ENCODE data around the gene RAC2.
A peak's percentile ranks its signal among the peaks of the same experiment; 100 is the strongest.

The RAC2 gene

DNA sequence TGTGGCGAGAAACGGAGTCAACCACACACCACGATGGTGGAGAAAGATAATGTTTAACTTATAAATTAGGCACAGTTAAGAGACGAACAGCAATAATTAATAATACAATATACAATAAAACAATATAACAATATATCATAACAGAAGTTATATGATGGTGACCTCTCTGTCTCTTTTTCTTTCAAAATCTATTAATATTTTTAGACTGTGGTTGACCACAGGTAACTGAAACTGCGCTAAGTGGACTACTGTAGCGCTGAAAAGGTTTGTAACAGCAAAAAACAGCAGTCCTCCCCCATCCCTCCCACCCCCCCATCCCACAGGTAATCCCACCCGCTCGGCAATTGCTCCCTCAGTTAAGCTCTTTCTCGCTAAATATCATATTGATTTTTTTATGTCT lies 28.2 kb downstream of the RAC2 start:
- no peak for DNase-seq

DNA sequence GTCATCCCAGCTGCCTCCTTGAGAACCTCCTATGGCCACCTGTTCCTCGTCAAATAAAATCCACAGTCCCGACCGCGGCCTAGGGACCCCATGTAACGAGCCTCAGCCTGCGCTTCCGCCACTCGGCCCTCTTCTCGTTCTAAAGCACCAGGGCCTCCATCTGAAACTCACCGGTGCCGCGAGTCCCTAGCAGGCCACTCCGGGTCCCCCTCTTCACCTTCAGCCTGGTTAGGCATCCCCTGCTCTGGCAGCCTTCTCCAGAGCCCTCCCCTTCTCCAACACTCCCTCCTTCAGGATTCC lies 29.4 kb downstream of the RAC2 start:
- no peak for DNase-seq

DNA sequence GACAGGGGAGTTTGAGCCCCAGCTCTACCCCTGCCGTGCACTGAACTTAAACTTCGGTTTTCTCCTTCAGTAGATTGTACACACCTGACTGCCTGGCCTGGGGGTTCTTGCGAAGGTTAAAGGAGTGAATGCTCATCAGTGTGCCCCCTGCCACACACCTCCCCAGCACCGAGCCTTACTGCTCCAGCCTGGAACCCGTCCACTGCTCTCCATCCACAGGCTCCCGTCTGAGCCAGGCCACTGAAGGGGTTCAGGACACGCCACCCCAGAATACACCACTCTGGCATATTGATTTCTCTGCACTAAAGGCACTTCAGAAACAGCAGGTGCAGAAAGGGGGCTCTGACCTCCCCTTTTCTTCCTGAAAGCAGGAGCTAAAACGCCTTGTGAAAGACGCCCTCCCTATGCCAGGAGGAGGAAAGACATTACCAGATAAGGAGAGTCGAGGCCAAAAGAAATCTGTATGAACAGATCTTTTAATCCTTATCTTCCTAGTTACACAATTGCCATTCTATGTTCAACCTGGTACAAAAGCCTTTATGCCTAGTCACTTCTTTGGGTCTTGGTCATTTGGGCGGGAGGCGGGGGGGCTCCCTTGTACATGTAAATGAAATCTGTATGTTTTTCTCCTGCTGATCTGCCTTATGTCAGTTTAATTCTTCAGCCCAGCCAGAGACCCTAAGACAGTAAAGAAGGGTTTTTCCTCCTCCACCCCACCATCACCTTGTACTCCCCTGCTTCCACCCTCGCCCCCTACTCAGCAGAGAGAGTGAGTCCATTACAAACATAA lies 29.9 kb downstream of the RAC2 start:
- no peak for DNase-seq

DNA sequence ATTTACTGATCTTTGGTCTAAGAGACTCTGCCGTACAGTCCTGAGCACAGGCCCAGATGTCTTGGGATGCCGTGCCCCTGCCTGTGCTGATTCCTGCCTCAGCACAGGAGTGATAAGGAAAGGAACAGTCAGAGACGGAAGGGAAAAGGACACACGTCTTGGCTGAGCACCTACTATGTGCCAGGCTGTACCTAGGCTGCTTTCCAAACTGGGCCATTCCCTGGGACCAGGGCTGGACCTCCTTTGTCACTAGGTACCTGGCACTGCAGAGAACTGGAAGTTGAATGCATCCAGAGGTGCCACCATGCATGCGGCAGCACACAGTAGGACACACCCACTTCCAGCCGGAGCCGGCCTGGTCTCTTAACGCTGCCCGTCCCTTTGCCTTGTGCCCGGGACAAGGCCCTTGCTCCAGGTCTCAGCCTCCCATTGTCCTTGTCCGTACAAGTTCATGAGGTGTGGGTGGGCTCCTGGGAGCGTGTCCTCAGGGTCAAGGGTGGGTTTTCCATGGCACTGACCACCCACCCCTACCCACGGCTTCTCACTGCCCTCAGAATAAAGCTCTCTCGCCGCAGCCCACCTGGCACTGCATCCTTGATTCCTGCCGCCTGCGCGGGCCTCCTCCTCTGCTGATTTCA lies 30.7 kb downstream of the RAC2 start:
- DNase-seq, result no peak

DNA sequence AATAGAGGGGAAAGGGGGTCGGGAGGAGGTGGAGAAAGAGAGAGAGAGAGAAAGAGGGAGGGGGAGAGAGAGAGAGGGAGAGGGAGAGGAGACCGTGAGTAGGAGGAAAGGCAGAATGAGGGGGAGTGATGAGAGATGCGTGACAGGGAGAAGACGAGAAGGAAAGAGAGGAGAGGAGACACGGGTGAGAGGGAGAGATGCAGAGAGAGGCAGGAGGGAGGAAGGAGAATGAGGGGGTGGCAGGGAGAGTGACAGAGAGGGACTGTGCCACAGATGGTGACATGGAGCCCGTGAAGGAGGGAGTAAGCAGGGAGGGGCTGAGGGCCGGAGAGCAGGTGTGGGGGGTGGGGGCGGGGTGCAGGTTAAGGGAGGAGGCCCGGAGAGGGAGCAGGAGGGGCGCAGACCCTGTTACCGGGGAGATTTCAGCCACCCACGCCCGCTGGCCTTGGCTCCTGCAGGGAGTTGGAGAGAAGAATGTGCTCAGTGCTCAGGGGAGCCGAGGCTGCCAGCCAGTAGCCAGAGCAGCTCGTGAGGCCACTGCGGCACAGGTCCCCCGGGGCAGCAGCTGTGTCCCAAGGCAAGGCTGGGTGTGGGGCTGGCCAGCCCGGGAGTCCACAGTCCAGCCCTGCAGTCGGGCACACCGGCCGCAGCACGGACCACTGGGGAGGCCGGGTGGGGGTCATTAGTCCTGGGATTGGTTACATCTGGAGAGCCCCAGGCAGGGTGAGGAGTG lies 31.7 kb downstream of the RAC2 start, which contains the start of gene SSTR3:
Gene SSTR3 (minus strand): TSS at position 304 of the 733 bp plus-strand sequence. CDS start 4,674 bp downstream, outside the sequence.
- DNase-seq, result peak; percentile 25

DNA sequence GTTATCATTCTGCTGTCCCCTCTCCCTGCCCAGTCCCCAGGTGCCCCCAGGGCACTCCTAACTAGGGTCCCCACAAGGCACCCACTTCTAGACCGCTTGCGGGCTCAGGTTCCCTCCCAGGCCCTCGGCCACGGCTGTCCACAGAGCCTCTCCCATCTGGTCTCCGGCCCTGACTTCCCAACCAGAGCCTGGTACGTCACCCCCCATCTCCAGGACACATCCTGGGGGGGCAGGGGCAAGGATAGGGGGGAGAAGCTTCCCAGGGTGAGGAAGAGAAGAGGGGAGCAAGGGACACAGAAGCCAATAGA lies 32.2 kb downstream of the RAC2 start:
- DNase-seq, result no peak

DNA sequence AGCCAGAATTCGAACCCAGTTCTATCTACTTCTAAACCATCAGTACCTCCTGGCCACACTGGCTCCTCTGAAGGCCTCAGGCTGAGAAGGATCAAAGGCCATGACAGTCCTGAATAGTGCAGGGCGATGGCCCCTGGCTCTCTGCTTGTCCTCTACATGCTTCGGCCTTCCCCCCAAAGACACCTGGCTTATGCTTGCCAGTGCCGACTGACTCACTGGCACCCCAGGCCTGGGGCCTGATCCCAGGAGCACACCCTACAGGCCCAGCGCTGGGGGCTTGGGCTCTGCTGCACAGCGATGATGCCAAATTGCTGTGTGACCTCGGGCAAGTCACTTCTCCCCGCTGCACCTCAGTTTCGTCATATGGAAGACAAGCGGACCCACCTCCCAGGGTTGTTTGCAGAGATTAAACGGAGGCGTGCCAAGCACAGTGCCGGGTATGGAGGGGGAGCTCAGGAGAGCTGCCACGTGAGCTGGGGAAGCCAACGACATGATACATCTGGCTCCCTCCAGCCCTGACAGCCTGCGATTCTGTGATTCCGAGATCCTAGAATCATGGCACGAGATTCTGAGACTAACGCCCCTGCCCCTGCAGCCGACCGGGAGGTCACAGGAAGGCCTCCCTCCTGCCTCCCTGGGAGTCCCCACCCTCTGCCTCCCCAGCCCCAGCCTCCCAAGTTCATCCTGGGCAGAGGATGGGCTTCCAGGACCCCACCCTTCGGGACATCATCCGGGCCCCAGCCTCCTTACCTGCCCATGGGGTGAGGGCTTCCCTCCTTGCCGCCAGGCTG lies 32.8 kb downstream of the RAC2 start:
- no peak for DNase-seq

DNA sequence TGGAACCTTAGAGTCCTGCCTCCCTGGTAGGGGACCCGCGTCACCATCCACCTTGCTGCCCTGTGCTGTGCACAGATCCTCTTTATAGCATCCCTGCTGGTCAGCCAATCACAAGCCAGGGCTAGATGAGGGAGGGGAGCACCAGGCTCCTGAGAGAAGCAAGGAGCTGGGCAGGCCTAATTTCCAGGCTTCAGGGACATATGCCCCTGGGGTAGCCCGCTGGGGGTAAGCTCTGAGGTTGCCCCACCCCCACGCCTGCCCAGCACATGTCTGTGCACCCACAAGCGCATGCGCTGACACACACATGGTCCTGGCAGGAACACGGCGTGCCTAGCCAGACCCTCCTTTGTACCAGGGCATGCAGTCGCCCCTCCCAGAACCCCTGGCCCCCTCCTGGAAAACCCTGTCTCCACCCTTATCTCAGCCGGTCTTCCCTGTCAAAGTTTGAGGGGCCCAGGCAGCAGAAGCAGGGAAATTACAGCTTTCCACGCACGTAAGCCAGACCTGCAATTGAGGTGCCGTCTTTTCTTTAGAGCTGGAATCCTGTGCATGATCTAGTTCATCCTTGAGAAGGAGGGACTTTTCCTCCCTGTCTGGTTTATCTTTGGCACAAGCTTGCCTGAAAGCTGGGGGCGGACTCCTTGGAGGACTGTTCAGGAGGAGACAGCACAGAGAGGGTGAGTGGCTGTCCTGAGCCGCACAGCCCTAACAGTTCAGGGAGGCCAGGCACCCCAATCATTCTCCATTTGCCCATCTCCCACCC lies 33.8 kb downstream of the RAC2 start:
- DNase-seq, result no peak

DNA sequence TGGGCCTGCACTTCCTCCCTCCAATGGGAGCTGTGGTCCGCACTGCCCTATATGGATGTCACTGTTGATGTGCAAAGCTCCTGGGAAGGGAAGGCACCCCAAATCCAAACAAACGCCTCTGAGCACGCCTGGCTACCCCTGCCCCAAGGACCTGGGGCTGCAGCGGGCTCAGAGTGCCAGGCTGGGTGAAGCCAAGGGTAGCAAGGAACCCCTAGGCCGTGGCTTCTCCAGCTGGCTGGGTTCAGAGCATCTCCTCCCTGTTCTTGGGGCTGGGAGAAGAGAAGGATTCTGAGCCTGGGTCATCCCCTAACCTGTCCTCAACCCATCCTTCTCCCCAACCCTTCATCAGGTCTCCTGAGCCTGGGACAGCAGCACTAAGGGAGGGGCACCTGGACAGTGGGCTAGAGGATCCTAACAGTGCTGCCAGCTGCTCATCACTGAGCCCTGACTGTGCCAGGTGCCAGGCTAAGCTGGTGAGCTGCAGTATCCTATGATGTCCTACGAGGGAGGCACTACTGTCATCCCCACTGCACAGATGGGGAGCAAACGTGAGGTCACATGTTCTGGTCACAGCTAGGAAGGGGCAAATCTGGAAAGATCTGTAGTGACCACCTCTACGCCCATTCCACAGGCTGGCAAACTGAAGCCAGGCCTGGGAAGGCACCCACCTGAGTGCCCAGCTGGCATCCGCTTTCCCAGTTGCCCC lies 34.8 kb downstream of the RAC2 start:
- DNase-seq, result no peak

DNA sequence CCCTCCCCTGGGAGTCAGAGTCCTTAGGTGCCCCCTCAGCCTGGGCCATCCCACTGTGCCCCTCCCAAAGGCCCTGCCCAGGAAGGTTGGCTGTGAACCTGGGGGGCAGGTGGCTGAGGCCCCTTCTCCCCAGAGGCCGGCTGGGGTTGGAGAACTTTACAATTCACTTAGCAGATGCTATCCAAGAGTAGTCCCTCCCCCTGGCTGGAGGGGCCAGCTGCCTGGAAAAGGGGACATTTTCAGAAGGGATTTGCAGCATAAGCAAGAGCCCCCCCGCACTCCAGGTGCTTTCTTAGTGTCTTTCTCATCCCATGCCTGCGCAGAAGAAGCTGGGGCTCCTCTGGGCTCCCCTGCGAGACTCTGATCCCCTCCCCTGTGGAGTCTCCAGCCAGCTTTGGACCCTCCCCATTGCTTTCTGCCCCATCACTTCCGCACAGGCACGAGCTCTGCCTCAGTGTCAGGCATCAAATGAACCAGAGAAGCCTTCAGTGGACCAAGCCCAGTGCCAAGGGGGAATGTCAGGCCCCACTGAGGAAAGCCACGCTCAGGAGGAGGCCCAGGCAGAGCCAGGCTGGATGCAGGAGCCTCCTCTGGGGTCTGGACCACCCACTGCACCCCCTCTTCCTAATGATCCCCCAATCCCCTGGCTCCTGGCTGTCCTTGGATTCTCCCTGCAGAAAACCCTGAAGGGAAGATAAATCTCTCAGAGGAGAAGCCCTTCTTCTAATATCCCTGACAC lies 35.5 kb downstream of the RAC2 start:
- no peak for DNase-seq

DNA sequence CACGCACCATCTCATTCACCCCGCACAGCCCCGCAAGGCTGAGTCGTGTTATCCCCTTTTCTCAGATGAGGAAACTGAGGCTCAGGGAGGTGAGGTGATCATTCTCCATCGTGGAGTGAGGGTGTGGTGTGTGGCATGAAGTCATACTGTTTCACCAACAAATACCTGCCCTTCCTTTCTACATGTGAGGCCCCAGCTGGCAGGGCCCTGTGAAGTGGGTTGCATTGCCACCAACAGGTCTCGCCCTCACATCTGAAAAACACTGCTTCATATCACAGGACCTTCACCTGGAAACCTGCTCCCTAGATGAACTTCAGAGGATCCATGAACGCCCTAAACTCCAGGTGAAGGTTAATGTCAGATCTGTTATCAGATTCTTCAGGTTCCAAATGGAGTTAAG lies 36.1 kb downstream of the RAC2 start:
- no peak for DNase-seq

DNA sequence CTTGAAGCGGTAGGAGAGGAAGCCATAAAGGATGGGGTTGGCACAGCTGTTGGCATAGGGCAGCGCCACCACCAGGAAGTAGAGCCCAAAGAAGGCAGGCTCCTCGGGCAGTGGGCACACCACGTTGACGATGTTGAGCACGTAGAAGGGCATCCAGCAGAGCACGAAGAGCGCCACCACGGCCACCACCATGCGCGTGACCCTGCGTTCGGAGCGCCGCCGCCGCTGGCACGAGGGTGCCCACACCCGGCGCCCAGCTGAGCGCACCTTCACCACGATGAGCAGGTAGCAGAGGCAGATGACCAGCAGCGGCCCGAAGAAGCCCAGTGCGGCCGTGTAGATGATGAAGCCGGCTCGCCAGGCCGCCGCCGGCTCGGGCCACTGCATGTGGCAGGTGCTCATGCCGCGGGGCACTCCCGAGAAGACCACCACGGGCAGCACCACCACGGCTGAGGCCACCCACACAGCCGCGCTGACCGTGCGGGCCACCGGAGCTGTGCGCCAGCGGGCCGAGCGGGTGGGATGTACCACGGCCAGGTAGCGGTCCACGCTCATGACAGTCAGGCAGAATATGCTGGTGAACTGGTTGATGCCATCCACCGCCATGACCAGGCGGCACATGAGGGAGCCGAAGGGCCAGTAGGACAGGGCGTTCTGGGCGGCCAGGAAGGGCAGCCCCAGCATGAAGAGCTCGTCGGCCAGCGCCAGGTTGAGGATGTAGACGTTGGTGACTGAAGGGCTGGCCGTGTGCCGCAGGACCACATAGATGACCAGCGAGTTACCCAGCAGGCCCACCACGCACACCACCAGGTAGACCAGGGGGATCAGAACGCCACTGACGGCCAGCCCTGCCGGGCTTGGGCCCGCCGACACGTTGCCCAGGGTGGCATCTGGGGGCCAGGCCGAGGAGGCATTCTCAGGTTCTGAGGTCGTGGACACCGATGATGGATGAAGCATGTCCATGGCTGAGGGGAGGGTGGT lies 36.9 kb downstream of the RAC2 start:
- DNase-seq, result no peak

DNA sequence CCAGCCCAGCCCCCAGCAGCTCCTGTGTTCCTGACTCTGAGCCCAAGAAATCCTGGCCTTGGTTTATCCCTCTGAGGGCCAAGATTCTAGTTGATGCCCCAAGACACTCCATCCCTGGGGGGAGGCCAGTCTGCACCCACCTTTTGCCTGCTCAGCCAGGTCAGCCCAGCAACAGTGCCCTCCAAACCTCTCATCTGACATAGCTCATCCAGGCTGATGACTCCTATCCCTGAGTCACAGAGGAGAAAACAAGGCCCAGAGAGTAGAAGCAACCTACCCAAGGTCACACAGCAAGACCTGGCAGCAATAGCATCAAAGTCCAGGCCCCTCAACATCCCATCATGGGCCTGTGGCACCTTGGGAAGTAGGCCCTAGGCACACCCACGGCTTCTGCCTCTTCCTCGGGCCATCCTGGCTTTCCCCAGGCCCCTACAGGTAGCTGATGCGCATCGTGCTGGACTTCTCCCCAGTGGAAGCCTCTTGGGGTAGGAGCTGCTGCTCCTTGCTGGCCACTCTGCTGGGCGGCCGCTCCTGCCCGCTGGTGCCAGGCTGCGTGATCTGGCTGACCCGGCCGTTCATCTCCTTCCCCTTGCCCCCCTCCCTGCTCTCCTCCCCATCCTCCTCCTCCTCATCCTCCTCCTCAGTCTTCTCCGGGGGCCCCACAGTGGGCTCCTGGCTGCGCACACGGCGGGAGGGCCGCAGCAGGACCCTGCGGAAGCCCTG lies 37.8 kb downstream of the RAC2 start:
- DNase-seq, result no peak

DNA sequence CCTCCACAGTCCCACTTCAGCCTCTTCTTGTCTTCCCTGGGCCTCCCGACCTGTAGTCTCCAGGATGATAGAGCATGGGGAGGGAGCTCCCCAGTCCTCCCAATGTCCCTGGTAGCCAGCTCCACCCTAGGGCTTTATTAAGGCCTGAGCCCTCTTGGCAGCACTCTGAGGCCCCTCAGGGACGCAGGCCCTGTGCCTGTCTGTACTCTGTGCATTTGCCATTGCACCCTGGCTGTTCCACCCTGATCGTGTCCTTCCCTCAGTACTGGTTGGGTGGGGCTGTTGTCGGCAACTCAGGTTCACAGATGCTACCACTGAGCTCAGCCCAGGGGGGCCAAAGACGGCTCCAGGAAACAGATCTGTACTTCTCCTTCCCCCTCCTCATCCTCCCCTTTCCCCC lies 39.0 kb downstream of the RAC2 start:
- no peak for DNase-seq

DNA sequence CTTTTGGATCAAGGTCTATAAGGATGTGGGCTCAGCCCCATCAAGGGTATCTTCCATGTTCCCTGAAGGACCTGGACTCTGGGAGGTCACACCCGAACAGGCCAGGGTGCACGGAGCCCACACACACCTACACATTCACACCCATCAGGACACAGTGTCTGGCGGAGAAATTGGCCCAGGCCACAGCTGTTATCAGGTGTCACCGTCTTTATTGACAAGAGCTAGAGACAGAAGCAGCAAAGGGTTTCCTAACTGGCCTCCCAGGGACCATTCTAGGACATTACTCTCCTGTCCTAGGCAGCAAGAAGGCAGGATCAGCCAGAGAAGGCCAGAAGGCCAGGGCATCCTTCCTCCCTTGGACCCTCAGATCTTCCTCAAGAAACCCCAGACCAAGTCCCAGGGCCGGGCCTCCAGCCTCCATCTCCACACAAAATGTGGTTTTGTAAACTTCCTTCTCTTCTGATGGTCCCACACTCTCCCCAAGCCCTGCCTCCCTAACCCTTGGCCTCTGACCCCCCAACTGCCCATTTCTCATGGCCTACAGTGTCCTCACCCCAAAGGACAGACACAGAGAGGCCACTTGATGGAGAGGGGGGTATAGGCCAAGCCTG lies 39.9 kb downstream of the RAC2 start:
- no peak for DNase-seq

DNA sequence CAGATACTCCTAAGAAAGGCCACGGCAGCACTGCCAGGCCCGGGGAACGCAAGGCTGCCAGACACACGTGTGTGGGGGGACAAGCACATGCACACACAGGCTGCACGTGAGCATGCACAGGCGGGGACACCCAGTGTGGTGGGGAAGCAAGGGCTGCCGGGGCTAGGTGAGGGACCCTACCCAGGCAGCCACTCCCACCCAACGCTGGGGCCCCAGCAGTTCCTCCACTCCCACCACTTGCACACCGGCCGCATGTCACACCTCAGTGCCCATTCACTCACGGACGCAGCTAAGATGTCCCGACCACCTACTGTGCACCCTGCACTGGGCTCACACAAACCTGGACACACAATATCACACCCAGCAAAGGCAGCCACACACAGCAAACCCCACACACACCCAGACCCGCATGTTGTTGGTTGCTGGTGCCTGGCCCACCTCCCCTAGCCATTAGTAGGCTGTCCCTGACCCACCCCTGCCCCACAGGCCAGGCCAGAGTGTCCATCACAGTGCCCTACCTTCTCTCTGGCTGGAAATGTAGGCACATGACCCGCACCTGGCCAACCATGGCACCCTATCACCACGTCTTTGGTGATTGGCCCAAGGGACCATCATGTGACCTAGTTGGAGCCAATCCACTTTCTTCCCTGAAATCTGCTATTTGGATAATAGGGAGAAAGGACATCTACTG lies 40.6 kb downstream of the RAC2 start:
- no peak for DNase-seq

DNA sequence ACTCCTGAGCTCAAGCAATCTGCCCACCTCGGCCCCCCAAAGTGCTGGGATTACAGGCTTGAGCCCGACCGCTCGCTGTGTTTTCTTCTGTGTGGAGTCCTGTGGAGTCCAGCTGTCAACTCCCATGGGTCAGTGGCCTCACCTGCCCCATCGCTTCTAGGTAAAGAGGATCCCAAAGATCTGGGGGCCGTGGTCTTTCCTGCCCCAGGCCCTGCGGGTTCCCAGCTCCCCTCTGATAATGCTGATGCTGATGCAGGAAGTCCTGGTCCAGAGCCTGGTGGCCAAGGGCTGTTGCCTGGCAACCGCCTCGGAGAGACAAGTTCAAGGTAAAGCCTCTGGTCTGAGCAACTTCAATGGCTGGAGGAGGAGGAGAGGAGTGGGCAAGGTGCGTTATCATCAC lies 41.4 kb downstream of the RAC2 start:
- DNase-seq, result no peak

DNA sequence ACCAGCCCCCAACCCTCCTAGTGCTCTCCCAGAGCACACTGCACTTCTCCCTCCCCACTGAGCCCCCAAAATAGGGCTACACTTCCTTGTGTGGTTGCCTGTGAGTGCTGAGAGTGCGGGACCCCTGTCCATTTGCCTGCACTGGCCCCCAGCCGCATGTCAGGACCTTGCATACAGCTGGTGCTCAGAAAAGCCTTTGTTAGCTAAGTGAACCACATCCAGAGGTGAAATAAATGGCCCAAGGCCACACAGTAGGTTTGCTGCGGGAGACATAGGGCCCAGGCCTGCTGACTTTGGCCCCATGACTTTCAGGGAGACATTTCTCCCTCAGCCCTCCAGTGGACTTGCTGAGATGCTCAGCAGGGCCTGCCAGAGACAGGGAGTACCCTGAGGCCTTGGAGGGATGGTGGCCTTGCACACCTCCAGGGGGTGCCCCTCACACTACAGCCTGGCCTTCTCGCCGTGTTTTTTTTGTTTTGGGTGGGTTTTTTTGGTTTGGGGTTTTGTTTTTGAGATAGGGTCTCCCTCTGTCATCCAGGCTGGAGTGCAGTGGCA lies 42.0 kb downstream of the RAC2 start:
- no peak for DNase-seq
